Measurements from ENCODE around the gene ALK.

Gene ALK

DNA sequence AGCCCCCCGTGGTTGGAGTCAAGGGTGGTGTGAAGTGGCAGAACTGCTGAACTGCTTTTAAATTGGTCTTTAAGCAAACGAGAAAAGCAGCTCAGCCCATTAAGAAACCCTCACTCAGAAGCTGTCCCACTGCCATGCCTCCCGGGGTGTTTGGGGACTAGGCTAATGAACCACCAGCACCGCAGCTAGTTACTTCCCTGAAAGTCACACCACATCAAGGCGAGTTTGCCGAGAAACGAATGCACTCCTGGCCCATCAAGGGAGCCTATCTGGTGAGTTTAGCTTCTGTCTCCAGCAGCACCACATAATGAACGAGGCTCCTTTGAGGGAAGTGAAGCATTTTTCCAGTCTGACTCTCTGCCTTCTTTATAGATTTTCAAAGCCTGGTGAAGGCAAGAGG, 14.6 kb upstream of the ALK start:
- H3K4me1 ChIP-seq, result no peaks in the 10 kb centered on the region
- H3K9me3 ChIP-seq, result no peaks in the 10 kb centered on the region
- DNase-seq, result no peak
- intact Hi-C loops (cut with DNase I; ENCODE audit: low total_unique reads), result no loop called here
- TF ChIP-seq, protein P1, sequence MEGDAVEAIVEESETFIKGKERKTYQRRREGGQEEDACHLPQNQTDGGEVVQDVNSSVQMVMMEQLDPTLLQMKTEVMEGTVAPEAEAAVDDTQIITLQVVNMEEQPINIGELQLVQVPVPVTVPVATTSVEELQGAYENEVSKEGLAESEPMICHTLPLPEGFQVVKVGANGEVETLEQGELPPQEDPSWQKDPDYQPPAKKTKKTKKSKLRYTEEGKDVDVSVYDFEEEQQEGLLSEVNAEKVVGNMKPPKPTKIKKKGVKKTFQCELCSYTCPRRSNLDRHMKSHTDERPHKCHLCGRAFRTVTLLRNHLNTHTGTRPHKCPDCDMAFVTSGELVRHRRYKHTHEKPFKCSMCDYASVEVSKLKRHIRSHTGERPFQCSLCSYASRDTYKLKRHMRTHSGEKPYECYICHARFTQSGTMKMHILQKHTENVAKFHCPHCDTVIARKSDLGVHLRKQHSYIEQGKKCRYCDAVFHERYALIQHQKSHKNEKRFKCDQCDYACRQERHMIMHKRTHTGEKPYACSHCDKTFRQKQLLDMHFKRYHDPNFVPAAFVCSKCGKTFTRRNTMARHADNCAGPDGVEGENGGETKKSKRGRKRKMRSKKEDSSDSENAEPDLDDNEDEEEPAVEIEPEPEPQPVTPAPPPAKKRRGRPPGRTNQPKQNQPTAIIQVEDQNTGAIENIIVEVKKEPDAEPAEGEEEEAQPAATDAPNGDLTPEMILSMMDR (IDR thresholded peaks at IDR 0.05), result no peak
- H3K4me3 ChIP-seq, result no peak overlapping the region
- no peaks in the 10 kb centered on the region for H3K27me3 ChIP-seq
- H3K36me3 ChIP-seq, result no peaks in the 10 kb centered on the region
- no peak overlapping the region for H3K27ac ChIP-seq

DNA sequence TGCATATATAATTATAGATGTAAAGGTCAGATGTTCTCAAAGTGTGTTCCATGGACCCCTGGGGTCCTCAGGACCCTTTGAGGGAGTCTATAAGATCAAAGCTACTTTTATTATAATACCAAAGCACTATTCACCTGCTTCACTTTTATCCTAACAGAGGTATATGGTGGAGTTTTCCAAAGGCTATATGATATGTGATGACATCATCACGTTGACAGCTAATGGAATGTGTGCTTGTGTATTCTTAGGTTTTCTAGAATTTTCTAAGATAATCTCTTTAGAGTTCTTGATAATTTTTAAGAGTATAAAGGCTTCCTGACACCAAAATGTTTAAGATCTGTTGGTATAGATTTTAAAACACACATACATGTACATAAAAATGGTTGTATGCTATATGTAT, 10.4 kb upstream of the ALK start:
- intact Hi-C loops (cut with DNase I; ENCODE audit: low total_unique reads), result no loop called here
- Histone ChIP-seq H3K4me1 (no peaks in the 10 kb centered on the region), H3K4me3 (no peak overlapping the region), H3K9me3 (no peaks in the 10 kb centered on the region), H3K36me3 (no peaks in the 10 kb centered on the region), H3K27me3 (no peaks in the 10 kb centered on the region), H3K27ac (no peak overlapping the region)
- TF ChIP-seq, protein P1 (IDR thresholded peaks at IDR 0.05), result no peak
- no peak for DNase-seq

DNA sequence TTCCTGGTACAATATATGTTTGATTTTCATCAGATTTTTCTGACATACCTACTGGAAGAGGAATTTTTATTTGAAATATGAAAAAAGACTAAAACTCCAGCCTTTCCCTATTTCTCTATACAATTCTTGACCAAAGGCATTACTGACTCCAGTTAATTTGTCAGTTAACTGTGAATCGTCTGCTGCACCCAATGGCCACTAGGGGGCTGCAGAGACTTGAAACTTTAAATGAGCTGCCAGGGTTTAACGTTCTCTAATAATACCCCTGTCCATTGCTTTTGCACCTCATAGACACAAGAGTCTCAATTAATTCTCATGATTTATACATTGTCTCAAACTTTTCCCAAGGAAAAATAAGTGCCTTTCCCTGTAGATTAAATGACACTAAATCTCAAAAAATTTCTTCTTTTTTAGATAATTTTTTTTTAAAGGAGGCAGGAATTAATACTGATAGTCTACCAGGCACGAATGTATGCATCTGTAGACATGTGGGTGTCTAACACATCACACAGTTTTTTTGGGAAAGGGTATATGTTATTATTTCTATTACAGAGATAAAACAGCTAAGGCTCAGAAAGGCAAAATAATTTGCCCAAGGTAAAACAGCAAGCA, 1.8 kb upstream of the ALK start:
- intact Hi-C loops (cut with DNase I; ENCODE audit: low total_unique reads), result no loop called here
- peak in 1 of 2 donors; percentile 49 for DNase-seq
- H3K27ac ChIP-seq, result no peak overlapping the region
- peaks cover 0 to 27% (median 19%) of the 10 kb centered on the region in 4 donors for H3K4me1 ChIP-seq
- TF ChIP-seq, protein P1 (IDR thresholded peaks at IDR 0.05), result peak; percentile 49 to 78
- peaks cover 0 to 62% of the 10 kb centered on the region in 2 donors for H3K27me3 ChIP-seq
- H3K4me3 ChIP-seq, result no peak overlapping the region
- H3K9me3 ChIP-seq, result no peaks in the 10 kb centered on the region
- H3K36me3 ChIP-seq, result no peaks in the 10 kb centered on the region

DNA sequence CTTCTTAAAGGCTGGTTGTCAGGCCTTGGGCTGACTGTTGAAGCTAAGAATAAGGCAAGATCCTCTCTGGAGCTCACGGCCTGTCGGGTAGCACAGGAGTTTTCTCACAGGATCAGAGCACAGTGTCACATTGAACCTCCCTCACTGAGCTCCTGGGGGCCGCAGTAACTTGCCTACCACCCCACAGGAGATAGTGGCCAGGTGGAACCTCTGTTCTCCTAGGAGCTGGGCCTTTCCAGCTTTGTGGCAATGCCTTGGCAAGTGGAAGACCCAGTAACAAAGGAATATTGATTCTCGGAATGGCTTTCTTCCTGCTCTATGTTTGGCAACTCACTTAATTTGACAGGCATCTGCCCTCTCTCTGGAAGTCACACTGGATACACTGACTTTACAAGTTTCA, 1.2 kb upstream of the ALK start:
- TF ChIP-seq, protein P1 (IDR thresholded peaks at IDR 0.05), result no peak
- no peak for DNase-seq

DNA sequence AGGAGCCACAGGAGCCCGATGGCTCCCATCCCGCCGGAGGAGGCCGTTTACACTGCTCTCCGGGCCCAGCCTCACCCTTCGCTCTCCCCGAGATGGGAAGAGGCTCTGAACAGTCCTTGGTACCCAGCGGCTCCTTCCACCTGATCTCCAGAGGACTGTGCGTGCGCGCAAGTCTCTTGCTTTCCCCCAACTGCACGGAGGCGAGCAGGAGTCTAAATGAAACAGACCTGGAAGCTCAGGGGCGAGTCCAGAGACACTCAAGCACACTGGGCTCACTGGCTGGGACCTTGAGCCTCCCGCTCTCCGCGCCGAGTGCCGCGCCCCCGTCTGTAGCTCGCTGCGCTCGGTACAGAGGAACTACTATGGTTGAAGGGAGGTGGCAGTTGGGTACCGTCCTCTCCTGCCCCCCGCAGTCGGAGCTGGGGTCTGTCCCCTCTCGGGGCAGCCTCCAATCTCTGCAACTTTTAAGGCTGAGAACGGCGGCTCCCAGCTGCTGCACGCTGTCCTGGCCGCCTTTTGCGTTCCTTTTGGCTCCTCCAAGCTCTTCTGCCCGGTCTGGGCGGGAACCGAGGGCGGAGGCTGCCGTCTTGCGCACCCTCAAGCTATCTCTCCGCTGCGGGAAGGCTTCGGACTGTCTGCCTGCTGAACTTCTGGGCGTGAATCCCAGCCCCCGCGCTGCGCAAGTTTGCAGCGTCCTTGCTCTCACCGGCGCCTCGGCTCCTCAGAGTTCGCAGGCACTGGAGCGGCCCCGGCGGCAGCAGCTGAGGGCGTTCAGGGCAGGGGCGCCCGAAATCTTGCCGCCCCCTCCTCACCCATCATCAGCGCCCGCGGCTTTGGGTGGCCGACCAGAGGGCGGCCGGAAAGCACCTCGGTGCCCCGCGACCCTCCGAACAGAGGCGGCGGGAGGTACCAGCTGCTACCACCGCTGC, 491 bp downstream of the ALK start:
- TF ChIP-seq, protein P1 (IDR thresholded peaks at IDR 0.05), result no peak
- intact Hi-C loops (cut with DNase I; ENCODE audit: low total_unique reads), result no loop called here
- Histone ChIP-seq H3K27ac (no peak overlapping the region), H3K4me3 (peak overlapping the region; percentile 32 to 44), H3K27me3 (peaks cover 0 to 82% of the 10 kb centered on the region in 2 donors), H3K9me3 (no peaks in the 10 kb centered on the region), H3K4me1 (peaks cover 0 to 27% (median 19%) of the 10 kb centered on the region in 4 donors), H3K36me3 (no peaks in the 10 kb centered on the region)
- no peak for DNase-seq

More for the DNA sequence above, 1.2 kb upstream of the ALK start:
- H3K9me3 ChIP-seq, result no peaks in the 10 kb centered on the region
- H3K4me3 ChIP-seq, result no peak overlapping the region
- peaks cover 0 to 68% of the 10 kb centered on the region in 2 donors for H3K27me3 ChIP-seq
- no peaks in the 10 kb centered on the region for H3K36me3 ChIP-seq
- intact Hi-C loops (cut with DNase I; ENCODE audit: low total_unique reads), result no loop called here
- no peak overlapping the region for H3K27ac ChIP-seq
- H3K4me1 ChIP-seq, result peaks cover 0 to 27% (median 19%) of the 10 kb centered on the region in 4 donors

All from tibial artery (tissue), 4 donors.